ENCODE results near the gene CCDC82.

CCDC82 gene

GRCh38 chr11:96306071-96306470, 83.6 kb downstream of the CCDC82 start:
- H4K20me1 ChIP-seq (ENCODE audit: control insufficient read depth, insufficient read depth, low read depth, low read length), result no peaks in the 10 kb centered on the region
- no peak overlapping the region for H3K27ac ChIP-seq (ENCODE audit: low read depth, low read length)
- no peaks in the 10 kb centered on the region for H3K4me1 ChIP-seq (ENCODE audit: control insufficient read depth, low read length)
- H3K9me3 ChIP-seq (ENCODE audit: control insufficient read depth, insufficient read depth, low read length), result no peaks in the 10 kb centered on the region
- no peaks in the 10 kb centered on the region for H3K9me2 ChIP-seq (replicated peaks; ENCODE audit: control insufficient read depth, low read length)
- H3K36me3 ChIP-seq (ENCODE audit: control insufficient read depth, low read length), result no peaks in the 10 kb centered on the region
- TF ChIP-seq CTCF (IDR thresholded peaks at IDR 0.05; ENCODE audit: low read depth, low read length, poor library complexity, severe bottlenecking) (no peak), EZH2phosphoT487 (IDR thresholded peaks at IDR 0.05; ENCODE audit: borderline replicate concordance, low read length) (no peak)
- H3F3A ChIP-seq (ENCODE audit: control insufficient read depth, insufficient read depth), result no peaks in the 10 kb centered on the region
- H3K4me2 ChIP-seq (ENCODE audit: low read length), result no peak overlapping the region
- H3K27me3 ChIP-seq (ENCODE audit: control insufficient read depth, low read length), result 0 out of 2 replicates have a peak, but pooled peaks cover 3% of the 10 kb centered on the region
- H3K4me3 ChIP-seq (ENCODE audit: low read length), result no peak overlapping the region
- no peaks in the 10 kb centered on the region for H3K79me2 ChIP-seq (ENCODE audit: control insufficient read depth, low read length)

GRCh38 chr11:96303980-96304379, 85.7 kb downstream of the CCDC82 start:
- TF ChIP-seq EZH2phosphoT487 (IDR thresholded peaks at IDR 0.05; ENCODE audit: borderline replicate concordance, low read length) (no peak), CTCF (IDR thresholded peaks at IDR 0.05; ENCODE audit: low read depth, low read length, poor library complexity, severe bottlenecking) (no peak)
- Histone ChIP-seq H3K27ac (ENCODE audit: low read depth, low read length) (no peak overlapping the region), H3K79me2 (ENCODE audit: control insufficient read depth, low read length) (no peaks in the 10 kb centered on the region), H3K27me3 (ENCODE audit: control insufficient read depth, low read length) (0 out of 2 replicates have a peak, but pooled peaks cover 3% of the 10 kb centered on the region), H3K4me2 (ENCODE audit: low read length) (no peak overlapping the region), H3K9me2 (replicated peaks; ENCODE audit: control insufficient read depth, low read length) (no peaks in the 10 kb centered on the region), H3K4me1 (ENCODE audit: control insufficient read depth, low read length) (no peaks in the 10 kb centered on the region), H3F3A (ENCODE audit: control insufficient read depth, insufficient read depth) (no peaks in the 10 kb centered on the region), H3K4me3 (ENCODE audit: low read length) (no peak overlapping the region), H4K20me1 (ENCODE audit: control insufficient read depth, insufficient read depth, low read depth, low read length) (no peaks in the 10 kb centered on the region), H3K9me3 (ENCODE audit: control insufficient read depth, insufficient read depth, low read length) (no peaks in the 10 kb centered on the region), H3K36me3 (ENCODE audit: control insufficient read depth, low read length) (no peaks in the 10 kb centered on the region)

- H3K79me2 ChIP-seq (ENCODE audit: control insufficient read depth, low read length), result no peaks in the 10 kb centered on the region
These were observed 86.6 kb downstream of the CCDC82 start for GRCh38 chr11:96303064-96303463.

More at GRCh38 chr11:96303064-96303463, 86.6 kb downstream of the CCDC82 start:
- Histone ChIP-seq H3K4me3 (ENCODE audit: low read length) (no peak overlapping the region), H3K36me3 (ENCODE audit: control insufficient read depth, low read length) (no peaks in the 10 kb centered on the region), H4K20me1 (ENCODE audit: control insufficient read depth, insufficient read depth, low read depth, low read length) (no peaks in the 10 kb centered on the region), H3K27me3 (ENCODE audit: control insufficient read depth, low read length) (0 out of 2 replicates have a peak, but pooled peaks cover 3% of the 10 kb centered on the region), H3F3A (ENCODE audit: control insufficient read depth, insufficient read depth) (no peaks in the 10 kb centered on the region), H3K4me2 (ENCODE audit: low read length) (no peak overlapping the region), H3K9me3 (ENCODE audit: control insufficient read depth, insufficient read depth, low read length) (no peaks in the 10 kb centered on the region), H3K9me2 (replicated peaks; ENCODE audit: control insufficient read depth, low read length) (no peaks in the 10 kb centered on the region), H3K27ac (ENCODE audit: low read depth, low read length) (no peak overlapping the region), H3K4me1 (ENCODE audit: control insufficient read depth, low read length) (no peaks in the 10 kb centered on the region)
- TF ChIP-seq CTCF (IDR thresholded peaks at IDR 0.05; ENCODE audit: low read depth, low read length, poor library complexity, severe bottlenecking) (no peak), EZH2phosphoT487 (IDR thresholded peaks at IDR 0.05; ENCODE audit: borderline replicate concordance, low read length) (no peak)

Data from DOHH2 (cell line).